ENCODE results near the gene GABPB2. TPM values are rescaled to one million over a fixed set of nuclear protein-coding genes. Genes with fewer than 3 reads are reported as not detected.

Gene GABPB2
- total RNA-seq, 1 experiment from 2014 or later: 4.6 TPM

GRCh38 chr1:151147665-151148064 lies 77.1 kb downstream of the GABPB2 start:
- DNase-seq (ENCODE audit: low spot score): no peak
- in situ Hi-C loops (cut with HindIII; ENCODE audit: low sequenced_read_pairs): no loop called here

GRCh38 chr1:151156515-151156819 lies 85.9 kb downstream of the GABPB2 start, which contains the start of gene TNFAIP8L2:
Gene TNFAIP8L2, plus strand, starts transcription at chr1:151156649. Its CDS starts 2,049 bp downstream, at chr1:151158698.
- DNase-seq (ENCODE audit: low spot score): no peak
- in situ Hi-C loops (cut with HindIII; ENCODE audit: low sequenced_read_pairs): no loop called here

GRCh38 chr1:151157067-151157531 lies 86.5 kb downstream of the GABPB2 start:
- DNase-seq (ENCODE audit: low spot score): no peak
- in situ Hi-C loops (cut with HindIII; ENCODE audit: low sequenced_read_pairs): no loop called here

GRCh38 chr1:151158326-151158725 lies 87.8 kb downstream of the GABPB2 start:
- no peak for DNase-seq (ENCODE audit: low spot score)
- in situ Hi-C loops (cut with HindIII; ENCODE audit: low sequenced_read_pairs): no loop called here

- DNase-seq (ENCODE audit: low spot score): no peak
- in situ Hi-C loops (cut with HindIII; ENCODE audit: low sequenced_read_pairs): no loop called here
Observed at GRCh38 chr1:151158751-151159251, 88.2 kb downstream of the GABPB2 start.

- in situ Hi-C loops (cut with HindIII; ENCODE audit: low sequenced_read_pairs): no loop called here
- DNase-seq (ENCODE audit: low spot score): no peak
Observed at GRCh38 chr1:151159373-151159772, 88.8 kb downstream of the GABPB2 start.

GRCh38 chr1:151164732-151165280 lies 94.2 kb downstream of the GABPB2 start:
- DNase-seq (ENCODE audit: low spot score): no peak
- in situ Hi-C loops (cut with HindIII; ENCODE audit: low sequenced_read_pairs): no loop called here

GRCh38 chr1:151165281-151165737 lies 94.7 kb downstream of the GABPB2 start:
- DNase-seq (ENCODE audit: low spot score): peak; percentile 72
- in situ Hi-C loops (cut with HindIII; ENCODE audit: low sequenced_read_pairs): no loop called here

- DNase-seq (ENCODE audit: low spot score): peak; percentile 98
- in situ Hi-C loops (cut with HindIII; ENCODE audit: low sequenced_read_pairs): no loop called here
Observed at GRCh38 chr1:151165738-151166504, 95.4 kb downstream of the GABPB2 start, which contains the start of the genes LYSMD1 and SCNM1. Gene LYSMD1, minus strand, starts transcription at chr1:151165902. Its CDS starts 644 bp downstream, at chr1:151165258. Gene SCNM1, plus strand, starts transcription at chr1:151166144. Its CDS starts 9 bp downstream, at chr1:151166153.

GRCh38 chr1:151166505-151166956 lies 96.0 kb downstream of the GABPB2 start:
- in situ Hi-C loops (cut with HindIII; ENCODE audit: low sequenced_read_pairs): no loop called here
- DNase-seq (ENCODE audit: low spot score): no peak

GRCh38 chr1:151167116-151167515 lies 96.6 kb downstream of the GABPB2 start:
- DNase-seq (ENCODE audit: low spot score): no peak
- in situ Hi-C loops (cut with HindIII; ENCODE audit: low sequenced_read_pairs): no loop called here

GRCh38 chr1:151171190-151171589 lies 100.6 kb downstream of the GABPB2 start:
- in situ Hi-C loops (cut with HindIII; ENCODE audit: low sequenced_read_pairs): no loop called here
- DNase-seq (ENCODE audit: low spot score): no peak

Other genes starting within 250 kb of the GABPB2 start
- gene ARNT, start 194.2 kb upstream of the GABPB2 start, total RNA-seq (2014; rRNA removed; shearing (Covaris generic)): 16.7 and 24.9 TPM in 2 replicates
- not detected in 2 replicates for gene CTXND2, start 183.6 kb upstream of the GABPB2 start, total RNA-seq (2014; rRNA removed; shearing (Covaris generic))
- gene SETDB1, start 144.4 kb upstream of the GABPB2 start, total RNA-seq (2014; rRNA removed; shearing (Covaris generic)): 28.2 and 33.5 TPM in 2 replicates
- gene CERS2, start 95.9 kb upstream of the GABPB2 start, total RNA-seq (2014; rRNA removed; shearing (Covaris generic)): 38.3 and 68.8 TPM in 2 replicates
- gene ANXA9, start 88.5 kb upstream of the GABPB2 start, total RNA-seq (2014; rRNA removed; shearing (Covaris generic)): 2.7 and 3.6 TPM in 2 replicates
- 8.1 and 12.7 TPM in 2 replicates for gene MINDY1, start 63.9 kb upstream of the GABPB2 start, total RNA-seq (2014; rRNA removed; shearing (Covaris generic))
- 9.4 and 12.0 TPM in 2 replicates for gene PRUNE1, start 62.3 kb upstream of the GABPB2 start, total RNA-seq (2014; rRNA removed; shearing (Covaris generic))
- gene BNIPL, start 34.2 kb upstream of the GABPB2 start, total RNA-seq (2014; rRNA removed; shearing (Covaris generic)): not detected in 2 replicates
- 0.07 TPM in 1 of 2 replicates, not detected in the other for gene C1orf56, start 23.0 kb upstream of the GABPB2 start, total RNA-seq (2014; rRNA removed; shearing (Covaris generic))
- gene CDC42SE1, start 11.1 kb upstream of the GABPB2 start, total RNA-seq (2014; rRNA removed; shearing (Covaris generic)): 54.4 and 84.6 TPM in 2 replicates
- gene MLLT11, start 10.4 kb upstream of the GABPB2 start, total RNA-seq (2014; rRNA removed; shearing (Covaris generic)): 8.1 and 11.0 TPM in 2 replicates
- 2.0 TPM in 2 replicates for gene SEMA6C, start 75.9 kb downstream of the GABPB2 start, total RNA-seq (2014; rRNA removed; shearing (Covaris generic))
- gene TNFAIP8L2, start 85.9 kb downstream of the GABPB2 start, total RNA-seq (2014; rRNA removed; shearing (Covaris generic)): not detected in 2 replicates
- 6.2 and 8.9 TPM in 2 replicates for gene LYSMD1, start 95.1 kb downstream of the GABPB2 start, total RNA-seq (2014; rRNA removed; shearing (Covaris generic))
- 44.3 and 57.7 TPM in 2 replicates for gene SCNM1, start 95.4 kb downstream of the GABPB2 start, total RNA-seq (2014; rRNA removed; shearing (Covaris generic))
- gene TMOD4, start 105.2 kb downstream of the GABPB2 start, total RNA-seq (2014; rRNA removed; shearing (Covaris generic)): not detected in 2 replicates
- gene VPS72, start 119.4 kb downstream of the GABPB2 start, total RNA-seq (2014; rRNA removed; shearing (Covaris generic)): 71.9 and 80.9 TPM in 2 replicates
- 39.1 and 60.1 TPM in 2 replicates for gene PIP5K1A, start 127.8 kb downstream of the GABPB2 start, total RNA-seq (2014; rRNA removed; shearing (Covaris generic))
- gene PSMD4, start 184.0 kb downstream of the GABPB2 start, total RNA-seq (2014; rRNA removed; shearing (Covaris generic)): 242 and 285 TPM in 2 replicates
- gene ZNF687, start 211.5 kb downstream of the GABPB2 start, total RNA-seq (2014; rRNA removed; shearing (Covaris generic)): 14.6 and 20.3 TPM in 2 replicates

Measured in G401 (cell line).